Large intestine (tissue), 3 donors: ENCODE measurements around the gene RTP5. TPM values are rescaled to one million over a fixed set of nuclear protein-coding genes. Genes with fewer than 3 reads are reported as not detected.
"Not testable (repeated sequence)": the region's sequence is repeated elsewhere in the genome, so short reads cannot be mapped to it uniquely, and the experiment has no call there.

Experiments used
- DNase-seq, 2 donors: peaks; one replicate each; pipeline versions ENCODE4 v3.0.0 to v3.0.0-alpha.2; 2013
- H3K27ac ChIP-seq: one replicate; pipeline ENCODE4 v1.5.1; 2013; ENCODE audit warnings: low read length
- H3K27me3 ChIP-seq: 2 replicates; pipeline ENCODE4 v1.6.1; 2013; ENCODE audit warnings: low read length; ENCODE audit not compliant: control insufficient read depth, insufficient read depth
- H3K36me3 ChIP-seq: 2 replicates; pipeline ENCODE4 v1.6.1; 2013; ENCODE audit warnings: low read length; ENCODE audit not compliant: control insufficient read depth, insufficient read depth
- H3K4me1 ChIP-seq: one replicate; pipeline ENCODE4 v1.6.1; 2013; ENCODE audit warnings: low read length; ENCODE audit not compliant: control insufficient read depth, insufficient read depth
- H3K4me3 ChIP-seq: one replicate; pipeline ENCODE4 v1.5.1; 2013; ENCODE audit warnings: low read length
- H3K9me3 ChIP-seq: one replicate; pipeline ENCODE4 v1.6.1; 2013; ENCODE audit warnings: mild to moderate bottlenecking, low read depth, low read length, moderate library complexity; ENCODE audit not compliant: control insufficient read depth
- WGBS: methylation state at CpG from one replicate; pipeline ENCODE4 v1.1.5; 2013; ENCODE audit warnings: low lambda C conversion rate; ENCODE audit not compliant: insufficient coverage; 5-methylcytosine and 5-hydroxymethylcytosine counted together
- polyA plus RNA-seq: library from polyadenylated mRNA; unstranded; fragments of 120-200 nt; gene quantifications from one replicate; pipeline ENCODE4 v1.2.1, GENCODE V29; 2013

Gene RTP5
- polyA plus RNA-seq, 1 donor, result 0.07 TPM

- WGBS, result 80% methylated on average over 1 of the region's 28 CpGs
- not testable (repeated sequence) for H3K4me1 ChIP-seq, DNase-seq, H3K36me3 ChIP-seq, H3K27ac ChIP-seq, H3K9me3 ChIP-seq, H3K4me3 ChIP-seq
- H3K27me3 ChIP-seq, result peaks cover 12% of the 10 kb centered on the region
Observed at GRCh38 chr2:241833756-241834526, 35.6 kb upstream of the RTP5 start.

DNA sequence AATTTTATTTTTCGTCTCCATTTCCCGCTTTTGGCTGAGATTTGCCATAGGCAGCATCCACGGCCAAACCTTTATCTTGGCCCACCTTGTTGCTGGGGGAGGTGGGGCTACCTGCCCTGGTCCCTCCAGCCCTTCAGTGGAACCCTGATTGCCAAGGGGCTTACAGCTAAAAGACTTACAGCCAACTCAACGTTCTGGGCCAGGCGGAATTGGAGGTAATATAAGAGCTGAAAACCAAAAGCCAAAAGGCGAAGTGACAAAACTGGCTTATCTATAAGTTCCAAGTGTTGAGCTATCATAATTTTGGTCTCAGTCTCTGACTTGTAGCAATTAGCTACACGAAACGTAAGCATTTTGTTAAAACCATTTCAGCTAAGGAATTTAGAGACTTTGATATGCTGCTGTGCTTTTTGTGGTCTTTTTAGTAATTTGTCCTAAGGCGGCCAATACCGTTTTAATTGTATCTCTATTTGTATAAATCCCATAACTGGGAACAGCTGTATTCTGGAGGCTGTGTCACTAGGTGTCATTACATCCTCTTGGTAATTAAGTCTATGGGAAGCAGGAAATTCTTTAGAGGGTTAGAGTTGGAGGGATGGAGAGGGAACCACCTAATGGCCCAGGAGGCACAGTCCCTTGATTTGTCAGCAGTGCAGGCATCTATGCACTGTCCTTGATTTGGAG lies 34.9 kb upstream of the RTP5 start:
- DNase-seq, result no peak
- Histone ChIP-seq H3K4me3 (no peak overlapping the region), H3K4me1 (no peaks in the 10 kb centered on the region), H3K9me3 (peaks cover 2% of the 10 kb centered on the region), H3K36me3 (no peaks in the 10 kb centered on the region), H3K27me3 (peaks cover 12% of the 10 kb centered on the region), H3K27ac (no peak overlapping the region)
- WGBS, result 91% methylated on average over 4 of the region's 10 CpGs

GRCh38 chr2:241835611-241836010 lies 33.9 kb upstream of the RTP5 start:
- Histone ChIP-seq H3K9me3 (peaks cover 2% of the 10 kb centered on the region), H3K4me1 (no peaks in the 10 kb centered on the region), H3K36me3 (no peaks in the 10 kb centered on the region), H3K4me3 (no peak overlapping the region), H3K27ac (no peak overlapping the region), H3K27me3 (peaks cover 12% of the 10 kb centered on the region)
- WGBS, result no CpG with 5 or more reads among the region's 4 CpGs
- no peak for DNase-seq

DNA sequence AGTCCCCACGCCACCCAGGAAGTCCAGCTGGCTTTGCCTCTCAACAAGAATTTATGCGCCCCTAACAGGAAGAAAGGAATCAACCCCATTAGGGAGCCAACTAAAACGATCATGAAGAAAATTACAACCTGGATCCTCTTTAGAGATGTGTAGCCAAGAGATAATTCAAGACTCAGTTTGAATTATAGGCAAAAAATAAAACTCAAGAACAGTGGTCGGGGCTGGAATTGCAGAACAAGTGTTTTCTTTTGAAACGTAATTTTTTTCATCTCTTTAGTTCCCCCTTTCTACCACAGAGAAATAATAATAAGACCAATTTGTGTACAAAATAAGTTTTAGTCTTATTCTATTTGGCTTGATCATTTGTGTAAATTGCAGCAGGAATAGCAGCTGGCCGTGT lies 33.2 kb upstream of the RTP5 start:
- no peaks in the 10 kb centered on the region for H3K36me3 ChIP-seq
- no peaks in the 10 kb centered on the region for H3K4me1 ChIP-seq
- WGBS, result 91% methylated on average over 4 of the region's 6 CpGs
- peaks cover 2% of the 10 kb centered on the region for H3K9me3 ChIP-seq
- no peak for DNase-seq
- peaks cover 12% of the 10 kb centered on the region for H3K27me3 ChIP-seq
- H3K4me3 ChIP-seq, result no peak overlapping the region
- H3K27ac ChIP-seq, result no peak overlapping the region

DNA sequence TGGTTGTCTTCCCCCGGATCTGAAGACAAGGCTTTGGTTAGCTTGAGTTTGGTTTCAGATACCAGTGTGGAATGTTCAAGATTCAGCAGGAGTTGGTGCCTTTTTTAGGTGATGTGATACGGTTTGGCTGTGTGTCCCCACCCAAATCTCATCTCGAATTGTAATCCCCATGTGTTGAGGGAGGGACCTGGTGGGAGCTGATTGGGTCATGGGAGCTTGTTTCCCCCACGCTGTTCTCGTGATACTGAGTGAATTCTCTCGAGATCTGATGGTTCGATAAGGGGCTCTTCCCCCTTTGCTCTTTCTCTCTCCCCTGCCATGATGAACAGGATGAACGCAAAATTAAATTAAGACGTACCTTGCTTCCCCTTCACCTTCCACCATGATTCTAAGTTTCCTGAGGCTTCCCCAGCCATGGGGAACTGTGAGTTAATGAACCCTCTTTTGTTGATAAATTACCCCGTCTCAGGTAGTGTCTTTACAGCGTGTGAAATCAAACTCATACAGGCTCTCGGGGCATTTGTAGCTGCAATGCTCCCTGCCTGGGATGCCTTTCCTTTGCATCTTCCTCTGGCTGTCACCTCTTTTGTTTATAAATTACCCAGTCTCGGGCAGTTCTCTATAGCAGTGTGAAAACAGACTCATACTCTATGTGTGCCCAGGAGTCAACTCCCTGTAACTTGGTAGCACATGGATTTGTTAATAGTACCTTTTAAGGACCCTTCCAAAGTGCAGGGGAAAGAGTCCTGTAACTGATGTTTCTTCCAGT lies 32.1 kb upstream of the RTP5 start:
- H3K36me3 ChIP-seq, result no peaks in the 10 kb centered on the region
- no peak for DNase-seq
- no peaks in the 10 kb centered on the region for H3K4me1 ChIP-seq
- peaks cover 12% of the 10 kb centered on the region for H3K27me3 ChIP-seq
- no peaks in the 10 kb centered on the region for H3K9me3 ChIP-seq
- H3K4me3 ChIP-seq, result no peak overlapping the region
- H3K27ac ChIP-seq, result no peak overlapping the region
- WGBS, result no CpG with 5 or more reads among the region's 13 CpGs

- no peaks in the 10 kb centered on the region for H3K36me3 ChIP-seq
- H3K4me1 ChIP-seq, result no peaks in the 10 kb centered on the region
- WGBS, result no CpG with 5 or more reads among the region's 28 CpGs
- H3K4me3 ChIP-seq, result no peak overlapping the region
- peaks cover 6% of the 10 kb centered on the region for H3K9me3 ChIP-seq
- H3K27me3 ChIP-seq, result peaks cover 22% of the 10 kb centered on the region
- DNase-seq, result no peak
- H3K27ac ChIP-seq, result no peak overlapping the region
Observed at GRCh38 chr2:241841181-241842066, 28.1 kb upstream of the RTP5 start.

- H3K27me3 ChIP-seq, result peaks cover 21% of the 10 kb centered on the region
- WGBS, result 80% methylated on average over 1 of the region's 11 CpGs
- H3K27ac ChIP-seq, result no peak overlapping the region
- no peak overlapping the region for H3K4me3 ChIP-seq
- peaks cover 6% of the 10 kb centered on the region for H3K9me3 ChIP-seq
- H3K36me3 ChIP-seq, result no peaks in the 10 kb centered on the region
- no peak for DNase-seq
- H3K4me1 ChIP-seq, result no peaks in the 10 kb centered on the region
Observed at GRCh38 chr2:241842067-241842415, 27.5 kb upstream of the RTP5 start.

DNA sequence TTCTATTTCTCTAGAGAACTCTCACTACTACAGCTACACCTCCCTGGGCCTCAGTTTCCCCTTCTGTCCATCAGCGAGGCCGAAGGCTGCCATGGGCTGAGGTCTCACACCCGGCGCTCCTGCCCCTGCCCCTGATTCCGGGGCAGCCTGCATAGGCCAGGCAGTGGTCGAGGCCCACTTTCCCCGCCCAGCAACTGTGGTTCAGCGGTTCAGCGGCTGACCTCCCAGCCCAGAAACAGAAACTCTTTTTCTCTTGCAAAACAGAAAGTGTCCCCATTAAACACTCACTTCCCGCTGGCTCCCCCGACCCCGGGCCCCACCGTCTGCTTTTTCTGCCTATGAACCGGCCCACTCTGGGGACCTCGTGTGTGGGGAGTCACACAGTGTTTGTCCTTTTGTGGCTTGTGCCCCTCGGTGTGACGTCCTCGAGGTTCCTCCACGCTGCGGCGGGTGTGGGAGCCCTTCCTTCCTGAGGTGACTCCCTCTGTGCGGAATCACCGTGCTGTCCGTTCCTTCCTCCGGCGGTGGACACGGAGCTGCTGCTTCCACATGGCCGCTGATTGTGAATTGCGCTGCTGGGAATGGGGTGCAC lies 26.8 kb upstream of the RTP5 start:
- H3K4me3 ChIP-seq, result no peak overlapping the region
- no peaks in the 10 kb centered on the region for H3K4me1 ChIP-seq
- H3K9me3 ChIP-seq, result peaks cover 6% of the 10 kb centered on the region
- peaks cover 15% of the 10 kb centered on the region for H3K27me3 ChIP-seq
- H3K27ac ChIP-seq, result no peak overlapping the region
- no CpG with 5 or more reads among the region's 29 CpGs for WGBS
- H3K36me3 ChIP-seq, result no peaks in the 10 kb centered on the region
- peak in 1 of 2 donors; percentile 36 for DNase-seq

- no CpG with 5 or more reads among the region's 52 CpGs for WGBS
- Histone ChIP-seq H3K4me1 (no peaks in the 10 kb centered on the region), H3K9me3 (peaks cover 6% of the 10 kb centered on the region), H3K36me3 (no peaks in the 10 kb centered on the region), H3K27me3 (peaks cover 10% of the 10 kb centered on the region), H3K27ac (no peak overlapping the region), H3K4me3 (no peak overlapping the region)
- no peak for DNase-seq
Observed at GRCh38 chr2:241843321-241844065, 26.0 kb upstream of the RTP5 start.
